Subcutaneous abdominal adipose tissue (tissue), 5 donors: Measurements from ENCODE around the gene TWNK.
A peak's percentile ranks its signal among the peaks of the same experiment; 100 is the strongest.

Experiments
- H3K27ac ChIP-seq: one replicate; pipeline ENCODE4 v1.7.0; 2013; ENCODE audit warnings: low read depth, mild to moderate bottlenecking, inconsistent platforms, low read length, moderate library complexity
- H3K27me3 ChIP-seq, 5 donors: one replicate each; pipeline ENCODE4 v1.7.0; 2013; ENCODE audit warnings: low read length in 5 of 5, inconsistent platforms in 1 of 5; ENCODE audit not compliant: control insufficient read depth in 5 of 5, insufficient read depth in 4 of 5
- H3K36me3 ChIP-seq, 5 donors: one replicate each; pipeline ENCODE4 v1.7.0; 2013; ENCODE audit warnings: low read length in 5 of 5; ENCODE audit not compliant: control insufficient read depth in 5 of 5, insufficient read depth in 5 of 5
- H3K4me1 ChIP-seq, 5 donors: one replicate each; pipeline ENCODE4 v1.7.0; 2013; ENCODE audit warnings: low read length in 5 of 5, mild to moderate bottlenecking in 3 of 5, moderate library complexity in 1 of 5; ENCODE audit not compliant: control insufficient read depth in 5 of 5, insufficient read depth in 5 of 5
- H3K4me3 ChIP-seq, 5 donors: one replicate each; pipeline ENCODE4 v1.7.0; 2013; ENCODE audit warnings: low read length in 5 of 5, low read depth in 1 of 5
- H3K9ac ChIP-seq, 5 donors: one replicate each; pipeline ENCODE4 v1.7.0; 2013; ENCODE audit warnings: low read length in 5 of 5, mild to moderate bottlenecking in 4 of 5, moderate library complexity in 3 of 5
- H3K9me3 ChIP-seq, 5 donors: one replicate each; pipeline ENCODE4 v1.7.0; 2013; ENCODE audit warnings: low read length in 5 of 5; ENCODE audit not compliant: control insufficient read depth in 5 of 5
- donor health status: healthy.
- donor health status: healthy.
- donor health status: healthy.
- donor health status: healthy.
- donor health status: healthy.

The TWNK gene

DNA sequence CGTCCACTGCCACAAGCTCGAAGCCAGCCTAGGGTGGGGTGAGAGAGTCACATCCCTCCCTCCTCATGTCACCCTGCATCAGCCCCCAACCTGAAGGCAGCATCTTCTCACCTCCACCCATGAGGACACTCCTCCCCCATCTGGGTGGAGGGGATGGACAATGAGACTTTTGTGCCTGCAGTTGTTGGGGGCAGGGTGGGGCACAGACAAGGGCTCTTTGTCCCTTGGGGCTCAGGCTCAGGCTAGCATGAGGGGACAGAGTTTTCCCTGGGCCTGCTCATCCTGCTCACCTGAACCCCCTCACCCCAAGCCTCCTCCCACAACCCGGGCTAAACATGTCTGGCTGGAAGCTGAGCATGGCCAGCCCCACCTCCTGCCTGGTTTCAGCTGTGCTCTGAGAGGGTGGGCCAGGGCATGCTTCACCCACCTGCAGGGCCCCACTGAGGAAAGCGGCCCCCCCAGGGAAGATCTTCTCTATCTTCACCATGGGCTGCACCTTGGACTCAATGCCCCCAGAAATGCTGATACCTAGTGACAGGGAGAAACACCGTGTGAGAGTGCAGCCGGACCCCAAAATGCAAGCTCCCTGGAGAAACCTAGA is 21.6 kb downstream of the TWNK start:
- no peak overlapping the region for H3K27ac ChIP-seq
- H3K9ac ChIP-seq, result no peak overlapping the region
- H3K9me3 ChIP-seq, result no peaks in the 10 kb centered on the region
- H3K4me1 ChIP-seq, result peaks cover 11 to 50% (median 32%) of the 10 kb centered on the region in 5 donors
- H3K36me3 ChIP-seq, result peaks cover 0 to 34% (median 28%) of the 10 kb centered on the region in 5 donors
- H3K27me3 ChIP-seq, result no peaks in the 10 kb centered on the region
- H3K4me3 ChIP-seq, result no peak overlapping the region

DNA sequence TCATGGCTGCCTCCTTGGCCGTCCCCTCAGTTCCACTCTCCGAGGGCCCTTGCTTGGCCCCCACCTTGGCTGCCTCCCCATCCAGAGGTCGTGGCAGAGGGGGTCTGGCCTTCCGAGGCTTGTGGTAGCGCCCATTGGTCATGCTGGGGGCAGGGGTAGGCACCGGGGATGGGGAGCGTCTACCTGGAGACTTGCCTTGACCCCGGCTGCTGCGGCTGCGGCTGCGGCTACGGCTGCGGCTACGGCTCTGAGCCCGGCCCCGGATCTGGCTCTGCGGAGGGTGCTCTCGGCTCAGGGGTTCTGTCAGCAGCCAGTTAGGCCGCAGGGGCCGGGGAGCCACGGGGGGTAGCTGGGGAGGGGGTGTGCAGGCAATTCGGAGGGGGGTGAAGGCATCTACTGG is 23.0 kb downstream of the TWNK start:
- H3K9me3 ChIP-seq, result no peaks in the 10 kb centered on the region
- H3K36me3 ChIP-seq, result peaks cover 0 to 22% (median 21%) of the 10 kb centered on the region in 5 donors
- H3K9ac ChIP-seq, result no peak overlapping the region
- H3K27ac ChIP-seq, result no peak overlapping the region
- H3K4me1 ChIP-seq, result peaks cover 14 to 39% (median 21%) of the 10 kb centered on the region in 5 donors
- H3K27me3 ChIP-seq, result no peaks in the 10 kb centered on the region
- no peak overlapping the region for H3K4me3 ChIP-seq

DNA sequence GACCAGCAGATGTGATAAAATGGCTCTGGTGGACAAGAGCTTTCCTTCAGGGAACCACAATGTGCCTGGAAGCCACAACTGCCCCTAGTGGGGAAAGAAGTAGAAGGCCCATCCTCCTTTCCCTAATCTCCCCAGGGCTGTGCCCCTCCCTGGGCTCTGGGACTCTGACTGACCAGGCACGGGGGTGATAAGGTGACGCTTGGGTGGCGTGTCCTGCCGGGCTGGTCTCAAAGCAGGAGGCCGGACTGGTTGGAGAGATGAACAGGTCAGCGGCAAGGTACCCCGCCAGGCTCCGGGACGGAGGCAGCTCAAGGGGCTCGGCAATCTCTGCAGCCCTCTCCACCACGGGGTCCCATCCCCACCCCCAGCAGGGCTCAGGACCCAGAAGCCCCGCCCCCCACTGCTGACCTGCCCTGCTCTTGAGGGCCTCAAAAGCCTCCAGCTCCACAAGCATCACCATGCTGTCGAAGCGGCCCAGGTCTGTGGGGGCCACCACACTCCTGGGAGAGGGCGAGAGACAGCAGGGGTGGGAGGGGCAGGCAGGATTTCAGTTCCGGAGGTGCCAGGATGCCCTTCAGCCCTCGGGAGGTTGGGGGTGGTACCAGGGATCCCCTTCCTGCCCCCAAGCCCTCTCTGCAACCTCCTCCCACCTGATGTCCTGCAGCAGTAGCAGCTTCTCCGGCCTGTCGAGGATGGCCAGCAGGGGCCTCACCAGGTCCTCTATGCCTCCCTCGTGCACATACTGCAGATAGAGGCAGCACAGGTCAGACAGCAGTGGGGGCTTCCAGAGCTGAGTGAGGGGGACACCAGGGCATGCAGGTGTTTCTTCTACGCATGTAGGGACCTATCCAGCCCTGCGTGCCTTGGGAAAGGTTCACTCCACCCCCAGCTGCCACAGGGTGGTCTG is 24.4 kb downstream of the TWNK start:
- H3K9ac ChIP-seq, result no peak overlapping the region

DNA sequence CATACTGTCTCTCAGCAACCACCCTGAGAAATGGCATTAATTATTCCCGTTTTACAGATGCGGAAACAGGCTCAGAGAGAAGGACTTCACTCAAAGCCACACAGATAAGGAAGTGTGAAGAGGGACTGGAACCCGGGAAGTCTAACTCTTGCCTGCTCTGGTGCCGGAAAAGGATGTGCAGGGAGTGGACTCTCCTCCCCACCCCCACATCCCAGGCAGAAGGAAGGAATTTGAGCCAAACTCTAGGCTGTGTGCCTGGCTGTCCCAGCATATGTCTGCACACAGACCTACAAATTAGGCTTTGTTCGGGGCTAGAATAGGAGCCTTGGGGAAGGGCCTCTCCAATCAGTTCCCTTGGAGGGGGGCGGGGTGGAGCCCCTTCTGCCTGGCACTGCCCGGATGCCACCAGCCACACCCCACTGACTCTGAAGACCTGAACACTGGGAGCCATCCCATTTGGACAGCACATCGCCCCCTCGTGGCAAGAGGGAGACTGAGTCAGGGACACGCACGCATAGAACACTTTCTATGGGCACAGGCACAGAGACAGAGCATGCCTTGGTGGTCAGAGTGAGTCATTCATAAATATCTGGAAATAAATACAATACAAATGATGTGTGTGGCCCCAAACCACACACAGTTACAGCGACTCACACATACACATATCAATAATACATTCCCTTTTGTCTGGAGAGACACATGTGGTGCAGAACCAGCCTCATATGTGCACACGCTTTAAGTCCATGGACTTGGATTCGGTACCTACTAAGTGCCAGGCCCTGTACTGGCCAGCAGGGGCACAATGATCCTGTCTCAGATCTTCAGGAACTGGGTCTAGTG is 25.4 kb downstream of the TWNK start:
- Histone ChIP-seq H3K9me3 (no peaks in the 10 kb centered on the region), H3K36me3 (no peaks in the 10 kb centered on the region), H3K9ac (no peak overlapping the region), H3K4me1 (peaks cover 12 to 22% (median 18%) of the 10 kb centered on the region in 5 donors), H3K4me3 (no peak overlapping the region), H3K27ac (peak overlapping the region; percentile 60), H3K27me3 (peaks cover 0 to 9% (median 5%) of the 10 kb centered on the region in 5 donors)

More for the DNA sequence above, 24.4 kb downstream of the TWNK start:
- Histone ChIP-seq H3K4me3 (no peak overlapping the region), H3K27me3 (peaks cover 0 to 4% (median 3%) of the 10 kb centered on the region in 5 donors), H3K27ac (no peak overlapping the region), H3K9me3 (no peaks in the 10 kb centered on the region), H3K4me1 (peaks cover 14 to 30% (median 19%) of the 10 kb centered on the region in 5 donors), H3K36me3 (peaks cover 0 to 8% (median 7%) of the 10 kb centered on the region in 5 donors)

DNA sequence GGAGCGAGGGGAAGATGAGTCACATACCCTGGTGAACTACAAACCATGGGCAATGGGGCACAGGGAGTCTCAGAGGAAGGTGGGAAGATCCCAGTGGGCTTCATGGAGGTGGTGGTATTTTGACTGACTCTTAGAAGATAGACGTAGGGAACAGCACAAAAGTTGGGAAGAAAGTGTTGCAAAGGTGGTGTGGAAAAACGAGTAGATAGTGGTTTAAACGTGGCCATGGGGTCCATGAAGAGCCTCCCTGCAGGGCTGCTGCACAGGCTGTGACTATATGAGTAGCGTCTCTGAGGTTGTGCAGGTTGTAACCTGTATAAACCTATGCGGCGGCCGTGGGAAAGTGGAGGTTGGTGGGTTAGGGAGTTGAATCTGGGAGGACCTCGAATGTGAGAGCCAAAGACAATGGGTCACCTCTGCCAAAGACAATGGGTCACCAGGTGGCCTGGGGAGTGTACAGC is 26.1 kb downstream of the TWNK start:
- Histone ChIP-seq H3K36me3 (no peaks in the 10 kb centered on the region), H3K4me1 (peaks cover 11 to 25% (median 22%) of the 10 kb centered on the region in 5 donors), H3K27me3 (peaks cover 0 to 9% (median 5%) of the 10 kb centered on the region in 5 donors), H3K9me3 (no peaks in the 10 kb centered on the region), H3K4me3 (no peak overlapping the region), H3K9ac (no peak overlapping the region), H3K27ac (peak overlapping the region; percentile 60)

DNA sequence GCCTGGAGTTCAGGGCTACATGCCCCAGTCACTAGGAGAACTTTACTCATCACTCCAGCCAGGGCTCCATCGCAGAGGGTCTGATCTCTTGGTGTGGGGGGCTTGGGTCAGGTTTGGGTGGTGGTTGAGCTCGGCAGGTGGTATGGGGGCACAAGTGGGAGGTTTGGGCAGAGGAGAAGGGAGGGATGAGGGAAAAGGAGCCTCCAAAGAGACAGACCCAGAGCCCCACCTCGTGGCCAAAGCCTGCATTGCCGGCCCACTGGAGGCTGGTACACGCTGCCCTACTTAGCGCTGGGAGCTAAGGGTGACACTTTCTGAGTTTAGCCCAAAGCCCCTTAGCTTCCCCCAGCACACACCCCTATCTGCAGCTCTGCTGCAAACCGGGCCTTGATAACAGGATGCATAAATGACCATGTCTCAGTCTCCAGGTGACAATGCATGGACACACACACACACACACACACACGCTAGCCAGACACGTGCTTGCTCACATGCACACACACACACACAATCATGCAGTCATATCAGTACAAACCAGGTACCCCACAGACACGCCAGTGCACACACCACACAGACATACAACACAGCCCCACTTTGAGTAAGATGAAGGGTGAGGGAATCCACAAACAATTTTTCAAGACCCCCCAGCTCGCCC is 27.0 kb downstream of the TWNK start:
- Histone ChIP-seq H3K4me1 (peaks cover 11 to 34% (median 31%) of the 10 kb centered on the region in 5 donors), H3K9ac (no peak overlapping the region), H3K27ac (no peak overlapping the region), H3K36me3 (no peaks in the 10 kb centered on the region), H3K4me3 (no peak overlapping the region), H3K9me3 (no peaks in the 10 kb centered on the region), H3K27me3 (peaks cover 0 to 9% (median 5%) of the 10 kb centered on the region in 5 donors)

GRCh38 chr10:101014966-101015581 is 27.7 kb downstream of the TWNK start:
- peaks cover 11 to 34% (median 31%) of the 10 kb centered on the region in 5 donors for H3K4me1 ChIP-seq
- no peak overlapping the region for H3K9ac ChIP-seq
- H3K9me3 ChIP-seq, result no peaks in the 10 kb centered on the region
- H3K4me3 ChIP-seq, result no peak overlapping the region
- no peak overlapping the region for H3K27ac ChIP-seq
- H3K36me3 ChIP-seq, result no peaks in the 10 kb centered on the region
- H3K27me3 ChIP-seq, result peaks cover 0 to 9% (median 5%) of the 10 kb centered on the region in 5 donors

DNA sequence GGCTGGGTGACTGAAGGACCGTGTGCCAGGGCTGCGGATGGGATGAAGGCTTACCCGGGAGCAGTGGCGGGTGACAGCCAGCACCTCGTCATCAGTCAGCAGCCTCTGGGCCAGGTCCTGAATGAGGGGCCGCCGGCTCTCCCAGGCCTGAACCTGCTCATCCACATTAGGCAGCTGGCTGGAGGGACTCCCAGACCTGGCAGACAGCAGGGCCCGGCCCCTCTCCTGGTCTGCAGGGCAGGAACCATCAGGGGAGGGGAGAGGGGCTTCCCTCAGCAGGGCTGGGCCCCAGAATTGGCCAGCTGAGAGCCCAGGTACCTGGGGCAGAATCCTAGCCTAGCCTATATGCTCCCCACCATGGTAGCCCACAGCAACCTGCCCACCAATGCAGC is 28.2 kb downstream of the TWNK start:
- Histone ChIP-seq H3K4me3 (no peak overlapping the region), H3K27me3 (peaks cover 0 to 9% (median 5%) of the 10 kb centered on the region in 5 donors), H3K4me1 (peaks cover 11 to 34% (median 31%) of the 10 kb centered on the region in 5 donors), H3K36me3 (no peaks in the 10 kb centered on the region), H3K9ac (no peak overlapping the region), H3K9me3 (no peaks in the 10 kb centered on the region), H3K27ac (no peak overlapping the region)

DNA sequence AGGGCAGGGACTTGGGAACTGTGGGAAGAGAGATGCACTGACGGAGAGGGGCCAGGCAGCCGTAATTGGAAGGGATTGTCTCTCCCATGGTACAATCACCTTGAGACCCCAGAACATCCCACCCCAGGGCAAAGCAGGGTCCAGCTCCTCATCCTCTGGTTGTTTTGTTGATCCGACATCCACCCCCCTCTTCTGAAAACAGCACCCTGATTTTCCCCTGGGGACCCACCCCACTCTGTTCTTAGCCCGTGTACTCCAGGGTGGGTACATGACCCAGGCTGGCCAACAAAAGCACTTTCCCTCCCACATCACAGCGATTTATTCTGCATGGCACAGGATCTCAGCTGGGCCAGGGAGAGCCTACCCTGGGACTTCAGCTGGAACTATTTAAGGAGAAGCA is 29.5 kb downstream of the TWNK start:
- no peaks in the 10 kb centered on the region for H3K9me3 ChIP-seq
- peaks cover 0 to 9% (median 6%) of the 10 kb centered on the region in 5 donors for H3K27me3 ChIP-seq
- peaks cover 11 to 34% (median 31%) of the 10 kb centered on the region in 5 donors for H3K4me1 ChIP-seq
- H3K4me3 ChIP-seq, result no peak overlapping the region
- H3K27ac ChIP-seq, result no peak overlapping the region
- no peaks in the 10 kb centered on the region for H3K36me3 ChIP-seq
- no peak overlapping the region for H3K9ac ChIP-seq
